Lower leg skin (tissue), 3 donors: Measurements from ENCODE around the gene TBC1D22A.
"Not testable (repeated sequence)": the region's sequence is repeated elsewhere in the genome, so short reads cannot be mapped to it uniquely, and the experiment has no call there.

ENCODE experiments used
- CTCF ChIP-seq, 3 donors: fragments of 450-650 bp; IDR thresholded peaks; one replicate each; pipeline ENCODE4 v1.5.1; 2016; ENCODE audit warnings: antibody characterized with exemption in 3 of 3, mild to moderate bottlenecking in 3 of 3, moderate library complexity in 2 of 3
- POLR2A ChIP-seq, 2 donors: fragments of 450-650 bp; IDR thresholded peaks; one replicate each; pipeline ENCODE4 v1.6.1; 2016 to 2017; ENCODE audit warnings: antibody characterized with exemption in 2 of 2, mild to moderate bottlenecking in 1 of 2, moderate library complexity in 1 of 2

DNA sequence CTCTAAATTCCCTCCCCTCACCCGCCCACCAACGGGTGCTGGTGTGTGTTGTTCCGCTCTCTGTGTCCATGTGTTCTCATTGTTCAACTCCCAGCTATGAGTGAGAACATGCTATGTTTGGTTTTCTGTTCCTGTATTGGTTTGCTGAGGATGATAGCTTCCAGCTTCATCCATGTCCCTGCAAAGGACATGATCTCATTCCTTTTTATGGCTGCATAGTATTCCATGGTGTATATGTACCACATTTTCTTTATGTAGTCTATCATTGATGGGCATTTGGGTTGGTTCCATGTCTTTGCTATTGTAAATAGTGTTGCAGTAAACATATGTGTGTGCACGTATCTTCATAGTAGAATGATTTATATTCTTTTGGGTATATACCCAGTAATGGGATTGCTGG lies 54.9 kb downstream of the TBC1D22A start:
- TF ChIP-seq CTCF, POLR2A (IDR thresholded peaks at IDR 0.05): not testable (repeated sequence)
